ENCODE measurements around the gene TNFAIP8. TPM values are rescaled to one million over a fixed set of nuclear protein-coding genes. Genes with fewer than 3 reads are reported as not detected.

The TNFAIP8 gene
- total and polyA plus RNA-seq, 7 donors: 0.73 to 2.5 (median 1.6) TPM

DNA sequence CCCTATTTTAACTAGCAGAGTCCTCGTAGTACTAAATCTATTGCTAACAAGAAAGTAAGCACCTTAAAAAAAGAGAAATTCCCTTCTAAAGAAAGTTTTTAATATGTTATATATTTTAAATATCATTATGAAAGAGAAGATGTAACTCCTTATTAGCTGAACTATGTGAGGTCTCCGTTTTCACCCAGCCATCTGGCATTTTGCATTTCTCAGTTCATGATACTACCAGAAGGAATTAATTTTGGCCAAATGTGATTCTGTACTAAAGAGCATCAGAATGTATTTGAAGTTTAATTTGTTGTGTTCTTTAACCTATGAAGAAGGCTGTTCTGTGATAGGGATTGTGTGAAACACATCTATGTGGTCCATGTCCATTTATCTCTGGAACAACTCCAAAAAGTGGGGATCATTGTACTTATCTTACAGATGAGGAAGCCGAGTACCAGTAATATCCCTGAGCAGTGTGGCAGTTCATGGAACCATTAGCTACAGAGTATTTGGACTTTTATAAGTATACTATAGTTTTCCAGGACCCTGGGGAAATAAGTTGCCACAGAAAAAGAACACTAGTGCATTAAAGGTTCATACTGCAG, 29.8 kb downstream of the TNFAIP8 start:
- ATAC-seq: no peak
- WGBS, 3 donors: 65 to 72% (median 71%) methylated on average over 3 of the region's 3 CpGs
- DNase-seq: no peak
- Histone ChIP-seq H3K36me3 (ENCODE audit: insufficient read depth in 1 of 2, low read depth in 1 of 2) (no peaks in the 10 kb centered on the region), H3K9me3 (no peaks in the 10 kb centered on the region), H3K27me3 (ENCODE audit: insufficient read depth in 3 of 3, low read length in 2 of 3) (no peaks in the 10 kb centered on the region), H3K4me1 (no peaks in the 10 kb centered on the region), H3K4me3 (no peak overlapping the region), H3K27ac (no peak overlapping the region)
- intact Hi-C loops (cut with DNase I): no loop called here
- TF ChIP-seq, protein P1, sequence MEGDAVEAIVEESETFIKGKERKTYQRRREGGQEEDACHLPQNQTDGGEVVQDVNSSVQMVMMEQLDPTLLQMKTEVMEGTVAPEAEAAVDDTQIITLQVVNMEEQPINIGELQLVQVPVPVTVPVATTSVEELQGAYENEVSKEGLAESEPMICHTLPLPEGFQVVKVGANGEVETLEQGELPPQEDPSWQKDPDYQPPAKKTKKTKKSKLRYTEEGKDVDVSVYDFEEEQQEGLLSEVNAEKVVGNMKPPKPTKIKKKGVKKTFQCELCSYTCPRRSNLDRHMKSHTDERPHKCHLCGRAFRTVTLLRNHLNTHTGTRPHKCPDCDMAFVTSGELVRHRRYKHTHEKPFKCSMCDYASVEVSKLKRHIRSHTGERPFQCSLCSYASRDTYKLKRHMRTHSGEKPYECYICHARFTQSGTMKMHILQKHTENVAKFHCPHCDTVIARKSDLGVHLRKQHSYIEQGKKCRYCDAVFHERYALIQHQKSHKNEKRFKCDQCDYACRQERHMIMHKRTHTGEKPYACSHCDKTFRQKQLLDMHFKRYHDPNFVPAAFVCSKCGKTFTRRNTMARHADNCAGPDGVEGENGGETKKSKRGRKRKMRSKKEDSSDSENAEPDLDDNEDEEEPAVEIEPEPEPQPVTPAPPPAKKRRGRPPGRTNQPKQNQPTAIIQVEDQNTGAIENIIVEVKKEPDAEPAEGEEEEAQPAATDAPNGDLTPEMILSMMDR (IDR thresholded peaks at IDR 0.05): no peak

DNA sequence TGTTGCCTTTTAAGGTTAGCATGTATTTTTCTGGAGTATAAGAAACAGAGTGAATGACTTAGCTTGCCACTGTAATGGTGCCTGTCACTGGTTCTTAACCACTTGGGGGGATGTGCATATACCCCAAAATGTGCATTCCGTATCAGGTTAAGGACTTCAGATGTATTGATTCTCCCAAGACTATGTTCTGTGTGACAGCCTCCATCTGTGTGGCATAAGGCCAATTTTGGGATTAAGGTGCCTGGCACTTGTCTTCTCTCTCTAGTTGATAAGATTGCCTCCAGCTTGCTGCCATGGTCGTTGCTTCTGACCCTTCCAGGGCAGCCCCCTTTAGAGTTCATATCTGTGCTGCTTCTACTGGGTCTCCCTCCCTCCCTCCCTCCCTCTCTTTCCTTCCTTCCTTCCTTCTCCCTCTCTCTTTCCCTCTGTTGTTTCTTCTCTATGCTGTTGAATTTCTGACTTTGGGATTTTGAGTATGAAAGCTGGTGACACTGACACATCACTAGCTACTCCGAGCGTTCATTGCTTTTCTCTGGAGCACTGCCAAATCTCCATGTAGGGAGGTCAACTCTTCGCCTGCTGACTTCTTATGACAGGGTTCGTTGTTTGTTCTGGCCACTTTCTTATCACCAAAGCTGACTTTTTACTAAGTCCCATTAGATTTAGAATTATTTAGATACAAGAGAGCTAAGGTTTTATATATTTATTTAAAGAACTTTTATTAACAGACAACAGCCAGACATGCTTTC, 31.0 kb downstream of the TNFAIP8 start:
- no peak overlapping the region for H3K4me3 ChIP-seq
- H3K36me3 ChIP-seq (ENCODE audit: insufficient read depth in 1 of 2, low read depth in 1 of 2): no peaks in the 10 kb centered on the region
- ATAC-seq: no peak
- H3K27me3 ChIP-seq (ENCODE audit: insufficient read depth in 3 of 3, low read length in 2 of 3): no peaks in the 10 kb centered on the region
- no peak for DNase-seq
- TF ChIP-seq, protein P1 (IDR thresholded peaks at IDR 0.05): no peak
- intact Hi-C loops (cut with DNase I): no loop called here
- H3K9me3 ChIP-seq: no peaks in the 10 kb centered on the region
- 42 to 59% (median 51%) methylated on average over 6 of the region's 6 CpGs for WGBS, 3 donors
- no peaks in the 10 kb centered on the region for H3K4me1 ChIP-seq
- no peak overlapping the region for H3K27ac ChIP-seq

DNA sequence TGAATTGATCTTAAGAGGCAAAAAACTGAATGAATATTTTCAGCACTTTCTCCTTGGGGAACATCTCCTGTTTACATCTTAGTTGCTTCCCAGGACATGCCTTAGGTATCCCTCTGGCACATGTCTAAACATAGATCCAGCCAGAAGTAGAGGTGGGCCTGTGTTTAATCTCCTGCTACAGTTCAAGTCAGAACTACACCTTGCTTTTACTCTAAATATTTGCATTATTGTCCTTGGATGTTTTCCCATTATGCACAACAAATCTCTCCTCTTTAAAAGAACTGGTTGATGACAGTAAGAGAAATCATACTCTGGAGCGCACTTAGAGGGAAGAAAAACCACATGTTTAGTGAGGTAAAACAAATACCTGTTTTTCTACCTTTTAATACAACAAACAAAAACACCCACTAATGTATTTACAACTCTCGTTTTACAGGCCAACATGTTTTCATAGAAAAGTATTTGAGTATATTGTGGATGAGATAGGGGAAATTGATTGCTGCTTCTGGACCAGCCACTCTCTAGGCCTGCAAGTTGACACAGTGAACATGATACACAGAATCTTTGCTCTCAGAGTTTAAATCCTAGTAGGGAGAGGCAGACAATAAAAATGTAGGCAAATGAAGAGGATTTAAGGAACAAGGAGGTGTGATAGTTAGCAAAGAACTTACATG, 32.3 kb downstream of the TNFAIP8 start:
- Histone ChIP-seq H3K4me3 (no peak overlapping the region), H3K27me3 (ENCODE audit: insufficient read depth in 3 of 3, low read length in 2 of 3) (no peaks in the 10 kb centered on the region), H3K27ac (no peak overlapping the region), H3K36me3 (ENCODE audit: insufficient read depth in 1 of 2, low read depth in 1 of 2) (no peaks in the 10 kb centered on the region), H3K4me1 (no peaks in the 10 kb centered on the region), H3K9me3 (no peaks in the 10 kb centered on the region)
- ATAC-seq: no peak
- intact Hi-C loops (cut with DNase I): no loop called here
- DNase-seq: no peak
- TF ChIP-seq, protein P1 (IDR thresholded peaks at IDR 0.05): no peak
- WGBS, 3 donors: 83 to 93% (median 92%) methylated on average over 2 of the region's 2 CpGs

DNA sequence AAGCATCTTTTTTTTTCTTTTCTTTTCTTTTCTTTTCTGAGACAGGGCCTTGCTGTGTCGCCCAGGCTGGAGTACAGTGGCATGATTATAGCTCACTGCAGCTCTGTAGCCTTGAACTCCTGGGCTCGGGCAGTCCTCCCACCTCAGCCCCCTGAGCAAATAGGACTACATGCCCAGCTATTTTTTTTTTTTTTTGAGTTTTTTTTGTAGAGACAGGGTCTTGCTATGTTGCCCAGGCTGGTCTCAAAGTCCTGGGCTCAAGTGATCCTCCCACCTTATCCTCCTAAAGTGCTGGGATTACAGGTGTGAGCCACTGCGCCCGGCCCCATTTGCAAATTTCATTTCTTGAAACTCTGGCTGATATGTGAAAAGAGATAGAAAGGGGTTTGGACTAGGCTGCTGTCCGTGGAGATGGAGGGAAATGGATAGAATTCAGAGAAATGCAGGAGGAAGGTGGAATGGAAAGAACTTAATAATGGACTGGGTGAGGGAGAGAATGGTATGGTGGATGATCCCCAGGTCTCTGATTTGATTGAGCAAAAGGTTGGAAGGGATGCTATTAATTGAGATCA, 32.9 kb downstream of the TNFAIP8 start:
- H3K9me3 ChIP-seq: no peaks in the 10 kb centered on the region
- no peak for ATAC-seq
- H3K36me3 ChIP-seq (ENCODE audit: insufficient read depth in 1 of 2, low read depth in 1 of 2): no peaks in the 10 kb centered on the region
- 94 to 96% (median 94%) methylated on average over 5 of the region's 5 CpGs for WGBS, 3 donors
- no peak overlapping the region for H3K4me3 ChIP-seq
- TF ChIP-seq, protein P1 (IDR thresholded peaks at IDR 0.05): no peak
- no peak overlapping the region for H3K27ac ChIP-seq
- DNase-seq: no peak
- intact Hi-C loops (cut with DNase I): no loop called here
- no peaks in the 10 kb centered on the region for H3K27me3 ChIP-seq (ENCODE audit: insufficient read depth in 3 of 3, low read length in 2 of 3)
- H3K4me1 ChIP-seq: no peaks in the 10 kb centered on the region
